Lung microvascular endothelial cell (primary cell): ENCODE results near the gene PPM1H. TPM values are rescaled to one million over a fixed set of nuclear protein-coding genes. Genes with fewer than 3 reads are reported as not detected.
"Not testable (repeated sequence)": the region's sequence is repeated elsewhere in the genome, so short reads cannot be mapped to it uniquely, and the experiment has no call there.

ENCODE experiments used
- DNase-seq, 2 donors: peaks; one replicate each; pipeline versions ENCODE4 v3.0.0 to v3.0.0-alpha.2; 2010; ENCODE audit warnings: low read depth in 2 of 2
- total RNA-seq: library from RNA; depleted of rRNA; stranded (reverse); fragments of >200 nt; gene quantifications from 2 replicates; pipeline ENCODE4 v1.2.1, GENCODE V29; 2014

PPM1H gene
- total RNA-seq, 1 donor from 2014 or later = 0.40 TPM

DNA sequence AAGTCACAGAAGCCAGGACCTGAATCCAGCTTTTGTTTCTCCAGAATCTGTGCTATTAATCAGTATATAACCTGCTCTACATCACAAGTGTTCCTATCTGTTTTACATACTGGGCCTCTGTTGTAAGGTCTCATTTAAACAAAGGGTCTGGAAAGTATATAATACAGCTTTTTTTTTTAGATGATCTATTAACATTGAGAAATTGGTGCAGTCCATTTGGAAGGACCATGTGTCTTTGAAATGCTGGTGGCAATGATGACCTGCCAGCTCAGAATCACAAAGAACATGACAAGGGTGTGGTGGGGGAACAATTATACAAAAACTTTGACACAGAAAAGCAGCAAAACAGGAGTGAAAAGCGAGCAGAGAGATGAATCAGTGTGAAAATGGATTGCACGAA is 164.6 kb downstream of the PPM1H start:
- no peak for DNase-seq

DNA sequence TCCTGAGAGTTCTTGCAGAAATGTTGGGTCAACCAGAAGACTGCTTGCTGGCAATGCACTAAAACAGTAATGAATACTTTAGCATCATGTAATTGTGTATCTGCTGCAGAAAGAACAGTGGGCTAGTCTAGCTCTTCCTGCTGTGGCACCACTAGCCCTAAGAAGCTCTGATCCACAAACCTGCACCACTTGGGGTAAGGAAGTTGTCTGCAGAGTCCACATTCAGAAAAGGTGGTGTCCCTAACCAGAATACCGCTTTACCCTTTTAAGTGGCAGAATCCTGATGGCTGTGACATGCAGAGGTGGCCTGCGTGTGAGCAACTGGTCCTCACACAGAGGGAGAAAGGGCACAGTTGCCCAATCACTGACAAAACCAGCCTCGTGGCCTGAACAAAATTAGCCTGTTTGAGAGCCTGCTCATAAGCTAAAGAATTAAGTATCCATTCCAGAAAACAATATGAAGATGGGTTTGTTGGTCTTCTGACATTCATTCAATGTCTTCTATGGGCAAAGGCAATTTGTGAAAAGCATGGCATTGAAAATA is 165.8 kb downstream of the PPM1H start:
- DNase-seq = no peak

DNA sequence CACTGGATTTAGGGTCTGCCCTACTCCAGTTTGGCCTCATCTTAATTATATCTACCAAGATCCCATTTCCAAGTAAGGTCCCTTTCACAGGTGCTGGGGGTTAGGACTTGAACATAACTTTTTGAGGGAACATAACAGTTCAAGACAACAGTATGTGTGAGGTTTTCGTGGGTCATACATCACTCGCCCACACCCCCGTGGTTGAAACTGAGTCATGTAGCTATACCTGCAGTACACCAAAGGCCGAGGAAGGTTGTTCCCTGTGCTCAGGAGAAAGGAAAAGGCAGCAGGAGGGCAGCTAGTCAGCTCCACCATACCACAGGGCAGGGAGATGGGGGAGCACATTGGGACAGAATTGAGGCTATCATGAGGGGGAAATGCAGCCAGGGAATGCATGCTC is 167.0 kb downstream of the PPM1H start:
- DNase-seq = no peak

DNA sequence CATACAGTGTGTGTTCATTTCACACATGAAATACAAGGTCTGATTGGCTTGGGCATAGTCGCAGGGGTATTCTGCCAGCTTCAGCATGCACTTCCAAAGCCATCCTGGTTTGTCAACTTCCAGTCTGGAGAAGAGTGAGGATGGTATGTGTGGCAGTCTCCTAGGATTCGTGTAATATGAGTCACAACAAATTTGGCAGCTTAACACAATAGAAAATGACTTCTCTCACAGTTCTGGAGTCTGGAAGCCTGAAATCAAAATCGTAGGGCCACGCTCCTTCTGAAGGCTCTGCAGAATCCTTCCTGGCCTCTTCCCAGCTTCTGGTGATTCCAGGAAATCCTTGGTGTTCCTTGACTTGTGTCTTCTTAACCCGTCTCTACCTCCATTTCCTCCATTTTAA is 167.5 kb downstream of the PPM1H start:
- DNase-seq = peak in 1 of 2 donors; percentile 77

DNA sequence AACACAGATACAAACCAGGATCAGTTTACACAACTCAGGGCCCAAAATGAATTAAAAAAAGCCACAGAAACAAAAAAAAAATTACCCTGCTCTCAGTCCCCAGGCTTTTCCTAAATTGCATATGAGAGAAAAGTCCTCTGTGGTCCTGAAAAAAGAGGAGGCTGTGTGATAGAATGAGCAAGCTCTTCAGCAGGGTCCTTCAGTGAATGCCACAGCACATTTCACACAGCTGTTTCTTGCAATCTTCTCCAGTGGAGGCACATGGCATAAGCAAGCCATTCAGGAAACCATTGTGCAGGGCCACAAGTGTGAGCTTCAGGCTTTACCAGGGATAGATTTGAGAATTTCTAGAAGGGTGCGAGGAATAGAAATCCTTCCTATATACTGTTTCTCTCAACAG is 168.5 kb downstream of the PPM1H start:
- DNase-seq = no peak

DNA sequence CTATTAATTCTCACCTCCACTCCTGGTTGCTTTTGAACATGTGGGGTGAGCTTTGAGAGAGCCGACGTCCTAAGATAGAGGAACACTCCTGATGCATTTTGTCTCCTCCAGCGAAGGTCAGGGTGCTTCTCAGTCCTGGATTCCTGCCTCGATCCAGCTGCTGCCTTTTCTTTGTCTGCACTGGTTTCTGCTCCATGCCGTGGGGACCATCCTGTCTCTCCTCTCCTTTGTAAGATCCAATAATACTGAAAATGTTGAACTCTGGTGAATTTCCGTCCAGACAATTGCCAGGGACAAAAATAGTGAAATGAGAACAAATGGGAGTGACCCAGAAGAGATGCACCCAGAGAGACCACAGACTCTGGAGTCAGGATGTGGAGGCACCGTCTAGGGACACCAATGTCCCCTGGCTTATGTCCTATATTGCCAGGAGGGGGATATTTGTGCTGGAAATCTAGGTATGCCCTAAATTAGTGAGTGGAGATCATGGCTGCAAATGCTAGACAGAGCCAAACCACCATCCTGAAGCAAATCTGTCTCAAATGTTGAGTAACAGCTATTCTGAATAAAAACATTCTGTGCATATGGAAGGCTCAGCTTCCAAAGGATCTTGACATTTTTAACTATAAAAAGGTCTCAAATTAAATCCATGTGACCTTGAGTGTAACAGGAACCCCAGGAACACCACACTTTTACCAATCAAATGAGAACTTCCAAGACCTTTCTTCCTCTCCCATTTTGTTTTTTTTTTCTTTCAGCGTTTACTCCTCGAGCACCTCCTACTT is 170.9 kb downstream of the PPM1H start:
- no peak for DNase-seq

DNA sequence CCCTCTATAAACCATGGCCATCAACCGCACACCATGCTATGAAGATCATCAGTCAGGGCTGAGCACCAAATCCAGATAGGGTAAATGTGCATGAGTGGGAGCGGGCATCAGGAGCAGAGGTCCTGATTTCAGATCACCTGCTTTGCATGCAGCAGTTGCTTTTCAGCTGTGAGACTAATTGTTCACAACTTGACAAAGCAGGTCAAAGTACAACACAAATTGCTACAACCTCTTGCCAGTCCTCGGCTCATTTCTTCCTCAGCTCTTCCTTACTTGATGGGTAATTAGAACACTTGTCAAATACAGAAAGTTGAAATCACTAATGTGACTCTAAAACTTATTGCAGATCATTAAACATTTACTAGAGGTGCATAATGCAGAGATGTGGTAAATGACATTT is 171.6 kb downstream of the PPM1H start:
- DNase-seq = no peak

DNA sequence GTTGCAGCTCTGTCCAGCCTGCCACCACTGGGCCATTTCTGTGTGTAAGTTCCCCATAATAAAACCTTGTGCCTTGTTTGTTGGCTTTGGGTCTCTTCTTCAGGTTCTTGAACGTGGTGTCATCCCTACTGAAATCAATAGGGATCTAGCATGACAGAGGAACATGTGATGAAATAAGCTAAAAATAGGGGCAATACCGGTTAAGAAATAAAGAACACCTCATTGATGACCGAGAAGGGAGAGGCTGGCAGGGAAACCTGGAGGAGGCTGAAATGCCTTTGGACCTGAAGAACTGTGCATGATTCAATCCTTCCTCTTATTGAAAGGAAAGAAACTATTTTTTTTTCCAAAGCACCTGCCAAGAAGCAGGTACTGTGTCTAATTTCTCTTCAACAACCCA is 172.3 kb downstream of the PPM1H start:
- DNase-seq = no peak

DNA sequence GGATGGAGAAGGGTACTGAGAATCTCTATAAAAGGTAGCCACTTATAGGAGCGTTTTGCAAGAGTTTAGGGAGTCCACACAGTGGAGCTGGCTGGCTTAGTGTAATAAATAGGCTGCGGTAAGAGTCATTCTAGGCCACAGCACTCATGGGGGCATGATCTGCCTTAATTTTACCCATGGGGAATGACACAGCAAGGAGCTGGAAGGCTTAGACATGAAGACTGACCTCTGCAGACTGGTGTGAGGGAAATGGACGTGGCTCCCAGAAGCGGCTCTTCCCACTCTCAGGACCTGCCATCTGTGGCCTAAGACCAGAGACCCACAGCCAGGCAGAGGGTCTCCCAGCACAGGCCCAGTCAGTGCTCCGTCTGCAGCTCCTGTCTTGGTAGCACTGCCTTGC is 173.3 kb downstream of the PPM1H start:
- DNase-seq = no peak

DNA sequence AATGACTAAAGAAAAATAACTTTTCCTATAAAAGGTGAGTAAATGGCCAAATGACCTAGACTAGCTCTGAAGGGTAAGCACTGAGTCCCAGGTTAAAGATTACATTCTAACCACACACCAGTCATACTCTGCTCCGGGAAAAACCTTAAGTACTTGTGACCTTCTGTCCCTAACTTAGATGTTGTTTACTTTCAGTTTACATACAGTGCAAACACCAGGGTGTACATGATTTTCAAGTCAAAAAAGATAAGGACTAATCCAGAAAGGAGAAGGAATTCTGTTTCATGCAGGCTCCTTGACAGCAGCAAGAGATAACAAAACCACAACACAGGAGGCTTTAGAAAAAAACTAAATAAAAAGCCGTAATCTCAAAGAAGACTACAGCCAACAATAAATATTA is 174.2 kb downstream of the PPM1H start:
- DNase-seq = peak in 1 of 2 donors; percentile 34

DNA sequence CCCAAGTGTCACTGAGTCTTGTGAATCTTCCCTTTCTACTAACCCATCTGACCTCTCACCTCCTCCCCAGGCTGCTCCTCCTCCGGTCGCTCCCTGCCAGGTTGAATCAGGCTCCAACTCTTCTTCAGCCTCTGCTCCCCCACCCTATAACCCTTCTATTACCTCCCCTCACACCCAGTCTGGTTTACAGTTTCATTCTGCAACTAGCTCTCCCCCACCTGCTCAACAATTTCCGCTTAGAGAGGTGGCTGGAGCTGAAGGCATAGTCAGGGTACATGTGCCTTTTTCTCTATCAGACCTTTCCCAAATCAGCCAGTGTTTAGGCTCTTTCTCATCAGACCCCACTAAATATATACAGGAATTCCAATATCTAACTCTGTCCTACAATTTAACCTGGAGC is 174.6 kb downstream of the PPM1H start:
- not testable (repeated sequence) for DNase-seq

DNA sequence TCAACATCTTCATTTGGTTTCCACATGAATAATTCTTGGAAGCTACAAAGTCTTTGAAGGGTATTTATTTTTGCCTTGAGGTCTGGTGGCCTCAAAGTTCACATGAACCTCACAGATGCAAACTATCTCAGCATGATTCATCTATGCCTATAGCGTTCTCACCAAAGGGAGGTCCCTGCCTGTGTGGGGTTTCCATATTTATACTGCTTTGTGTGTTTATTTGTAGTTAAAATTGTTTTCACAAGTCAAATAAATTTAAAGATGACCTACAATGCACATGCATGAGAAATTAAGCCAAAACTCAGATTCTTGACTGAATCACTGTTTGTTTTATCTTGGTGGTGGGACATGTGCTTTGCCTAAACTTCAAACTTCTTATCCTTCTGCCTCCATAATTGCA is 176.7 kb downstream of the PPM1H start:
- DNase-seq = peak in 1 of 2 donors; percentile 52

DNA sequence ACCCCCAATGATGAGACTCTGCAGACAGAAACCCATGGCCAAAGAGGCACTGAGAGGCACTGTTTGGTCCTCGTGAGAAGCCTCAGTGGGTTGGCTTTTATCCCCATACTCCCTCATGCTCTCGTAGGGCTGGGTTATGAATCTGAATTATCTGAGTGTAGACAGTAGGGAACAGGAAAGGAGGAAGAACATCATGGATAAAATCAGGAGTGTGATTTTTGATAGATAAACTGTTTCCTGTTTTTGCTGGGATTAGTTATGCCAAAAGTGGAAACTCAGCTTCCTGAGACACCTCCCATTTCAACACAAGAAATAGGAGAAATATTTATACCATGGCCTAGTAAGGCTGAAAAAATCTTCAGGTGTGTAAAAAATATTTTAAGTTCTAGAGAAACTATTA is 177.9 kb downstream of the PPM1H start:
- peak; percentile 40 to 54 for DNase-seq

DNA sequence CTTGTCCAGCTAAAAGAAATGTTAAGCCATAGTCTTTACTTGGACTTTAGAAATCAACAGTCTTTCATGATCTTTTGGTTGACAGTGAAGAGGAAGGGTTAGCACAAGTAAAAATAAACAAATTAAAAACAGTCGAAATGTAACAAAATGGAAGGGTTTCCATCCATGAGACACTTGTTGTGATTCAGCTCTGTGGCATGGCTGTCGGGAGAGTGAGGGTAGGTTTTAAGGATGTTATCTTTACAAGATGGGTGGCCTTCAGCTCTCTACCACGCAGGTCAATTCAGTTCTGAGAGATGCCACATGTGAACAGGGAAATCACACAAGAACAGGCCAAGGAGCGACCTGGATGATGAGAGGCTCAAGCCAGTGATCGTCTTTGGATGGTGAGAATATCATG is 180.2 kb downstream of the PPM1H start:
- no peak for DNase-seq

DNA sequence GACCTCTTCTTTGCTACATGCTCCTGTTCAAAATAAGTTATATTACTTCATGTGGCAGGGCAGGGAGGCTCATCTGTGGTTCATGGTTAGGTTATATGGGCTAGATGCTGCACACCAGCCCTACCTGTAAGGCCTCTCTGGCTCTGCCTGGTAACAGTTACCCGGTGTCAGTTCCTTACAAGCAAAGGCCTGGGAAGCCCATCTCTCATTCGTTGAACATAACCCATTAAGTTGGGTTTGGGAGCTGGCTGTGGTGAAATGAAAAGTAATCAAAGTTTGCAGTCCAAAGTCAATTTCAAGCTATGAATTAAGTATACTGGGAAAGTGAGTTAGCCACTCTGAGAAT is 183.2 kb downstream of the PPM1H start:
- DNase-seq = no peak

DNA sequence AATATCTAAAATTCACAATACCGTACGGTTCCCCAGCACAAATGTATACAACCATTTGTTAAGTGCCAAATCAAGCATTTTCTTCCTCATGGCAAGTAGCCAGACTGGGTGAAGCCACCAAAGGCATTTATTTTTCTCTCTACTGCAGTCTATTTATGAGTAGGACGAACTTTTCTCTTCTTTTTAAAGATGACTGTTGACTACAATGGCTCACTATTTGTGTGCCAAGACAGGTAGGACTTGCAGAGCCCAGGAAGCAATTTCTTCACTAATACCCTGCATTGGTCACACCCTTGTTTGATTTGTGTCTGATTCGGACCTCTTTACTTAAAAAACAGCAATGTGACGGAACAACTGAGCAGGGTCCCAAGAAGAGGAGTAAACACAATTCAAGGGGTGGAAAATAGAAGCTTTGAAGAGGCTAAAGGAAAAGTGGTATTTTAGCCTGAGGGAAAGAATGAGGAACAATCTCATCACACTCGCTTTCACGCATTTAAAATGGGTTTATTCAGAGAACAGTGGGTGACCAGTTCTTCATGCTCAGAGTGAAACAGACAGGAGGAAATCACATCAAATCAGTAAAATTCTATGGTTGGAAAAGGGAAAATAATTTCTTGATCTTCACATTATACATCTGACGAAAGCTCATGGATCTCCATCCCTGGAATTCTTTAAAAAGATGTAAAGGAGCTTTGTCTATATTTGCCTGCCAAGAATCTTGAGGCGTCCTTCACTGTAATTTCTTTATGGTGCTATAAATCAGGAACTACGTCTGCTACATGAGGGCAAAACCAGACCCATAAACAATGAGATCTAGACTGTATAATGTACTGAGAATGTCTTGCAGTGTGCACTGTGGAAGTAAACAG is 183.8 kb downstream of the PPM1H start:
- peak in 1 of 2 donors; percentile 21 for DNase-seq

DNA sequence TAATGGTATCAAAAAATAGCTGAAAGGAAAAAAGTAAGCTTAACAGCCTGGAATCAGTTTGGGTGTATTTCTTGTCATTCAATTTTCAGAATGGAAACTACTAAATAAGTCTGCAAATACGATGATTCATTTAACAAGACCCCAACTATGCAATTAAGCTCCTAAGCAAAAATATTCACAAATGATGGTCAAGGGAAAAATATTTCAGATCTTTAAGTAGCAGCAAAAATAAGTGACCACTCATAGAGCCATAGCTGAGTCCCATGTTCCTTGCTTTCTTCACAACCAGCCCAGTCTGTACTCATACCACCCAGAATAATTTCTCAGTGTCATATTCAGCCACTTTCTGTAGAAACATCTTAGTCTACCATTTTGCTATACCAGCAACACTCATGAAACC is 185.4 kb downstream of the PPM1H start:
- no peak for DNase-seq

DNA sequence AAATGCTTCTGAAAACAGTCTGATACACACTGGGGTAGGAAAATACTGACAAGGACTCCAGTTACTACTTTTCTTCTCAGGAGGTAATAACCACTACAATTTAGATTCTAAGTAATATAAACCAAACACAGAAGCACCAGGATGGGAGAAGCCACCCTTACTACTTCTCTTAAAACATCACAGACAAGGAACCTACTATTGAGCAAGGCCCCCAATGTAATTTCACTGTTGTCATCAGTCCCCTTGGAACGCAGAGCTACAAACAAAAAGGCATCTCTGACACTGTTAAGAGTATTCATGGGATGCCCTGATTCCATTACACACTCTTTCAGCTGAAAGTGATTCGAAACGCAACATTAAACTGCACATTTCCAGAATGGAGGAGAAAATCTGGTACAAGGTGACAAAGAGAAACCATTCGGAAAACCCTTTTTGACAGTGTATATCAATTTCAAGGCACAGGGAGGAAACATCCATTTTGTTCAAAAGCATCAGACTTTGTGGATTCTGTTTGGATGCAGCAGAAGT is 185.9 kb downstream of the PPM1H start:
- no peak for DNase-seq

DNA sequence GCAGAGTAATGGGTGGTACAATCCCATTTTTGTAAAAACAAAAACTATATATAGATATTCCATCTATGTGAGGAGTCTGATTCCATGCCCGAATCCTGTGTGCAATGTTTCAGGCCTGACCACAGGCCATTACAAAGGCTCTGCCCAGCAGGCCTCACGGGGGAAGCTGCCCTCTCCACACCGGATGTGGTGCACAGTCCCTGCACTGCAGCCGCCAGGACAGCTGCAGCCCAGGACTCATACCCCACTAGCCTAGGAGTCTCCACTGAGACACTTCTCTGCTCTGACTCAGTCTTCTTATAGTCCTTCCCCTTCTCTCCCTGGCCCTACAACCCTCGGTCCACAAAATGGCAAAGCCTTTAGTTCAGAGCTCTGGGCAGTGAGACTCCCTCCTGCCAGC is 190.4 kb downstream of the PPM1H start:
- DNase-seq = peak; percentile 20 to 62

DNA sequence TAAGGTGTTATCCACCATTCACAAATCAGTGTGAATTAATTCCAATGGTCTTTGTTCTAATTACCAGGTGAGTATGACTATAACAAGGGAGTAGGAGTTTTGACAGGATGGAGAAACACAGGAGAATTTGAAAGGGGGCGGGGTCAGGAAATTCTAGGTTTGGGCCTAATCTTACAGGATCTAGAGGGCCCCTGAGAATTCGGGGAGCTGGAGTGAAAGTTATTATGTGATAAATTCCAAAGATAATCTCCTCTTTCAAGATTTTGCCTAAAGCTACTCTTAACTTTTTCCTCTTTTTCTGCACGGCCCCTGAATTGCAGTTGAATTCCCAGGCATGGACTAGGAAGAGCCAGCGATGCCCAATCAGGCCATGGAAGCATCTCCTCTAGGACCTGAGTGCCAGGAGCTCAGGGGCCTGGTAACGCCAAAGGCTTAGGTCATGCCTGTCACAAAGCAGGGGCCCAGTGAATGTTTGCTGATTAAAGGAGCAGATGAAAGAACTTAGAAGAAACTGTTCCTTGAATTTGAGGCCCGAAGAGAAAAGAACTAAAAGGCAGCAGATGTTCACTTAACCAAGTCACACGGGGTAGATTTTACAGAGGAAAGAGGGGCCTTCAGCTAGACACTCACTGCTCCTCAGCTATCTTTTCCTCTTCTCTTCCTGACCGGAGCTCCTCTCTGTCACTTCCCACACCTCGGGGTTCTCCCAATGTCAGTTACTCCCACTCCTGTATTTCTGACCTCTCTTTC is 195.5 kb downstream of the PPM1H start:
- DNase-seq = peak in 1 of 2 donors; percentile 24

DNA sequence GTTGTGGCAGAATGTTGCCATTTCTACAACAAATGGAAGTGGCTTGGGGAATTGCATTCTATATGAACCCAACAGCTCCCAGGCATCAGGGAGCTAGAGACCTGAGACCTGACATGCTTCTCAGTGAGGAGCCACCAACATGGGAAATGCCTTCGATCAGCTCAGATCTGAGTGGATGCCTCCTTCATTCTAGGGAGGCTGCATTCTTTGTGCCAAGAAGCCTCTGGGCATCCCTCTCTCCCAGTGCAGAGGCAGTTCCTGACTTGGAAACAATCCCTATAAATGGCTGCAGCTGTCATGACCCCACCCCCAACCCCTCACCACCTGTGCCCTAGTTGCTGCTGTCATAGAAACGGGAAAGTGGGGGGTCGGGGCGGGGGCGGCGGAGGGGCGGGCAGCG is 196.3 kb downstream of the PPM1H start:
- no peak for DNase-seq

DNA sequence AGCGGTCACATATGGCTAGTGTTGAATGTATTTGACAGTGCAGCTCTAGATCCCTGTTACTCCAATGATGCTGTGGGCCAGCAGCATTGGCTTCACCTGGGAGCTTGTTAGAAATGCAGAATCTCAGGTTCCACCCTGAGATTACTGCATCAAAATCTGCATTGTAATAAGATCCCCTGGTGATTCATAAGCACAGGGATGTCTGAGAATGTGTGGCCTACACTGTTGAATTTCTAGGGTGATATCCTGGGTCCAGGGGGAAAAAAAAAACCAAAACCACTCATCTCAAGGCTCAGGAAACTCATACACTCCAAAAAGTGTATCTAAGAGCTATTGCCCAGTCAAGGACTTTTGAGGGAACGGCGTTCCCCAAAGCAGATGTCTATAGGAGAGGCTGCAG is 196.8 kb downstream of the PPM1H start:
- no peak for DNase-seq
